Measurements from ENCODE around the gene OTOGL. TPM values are rescaled to one million over a fixed set of nuclear protein-coding genes. Genes with fewer than 3 reads are reported as not detected.

Gene OTOGL
- total RNA-seq, 1 donor from 2014 or later = 0.27 TPM

GRCh38 chr12:80195737-80196136, 96.4 kb downstream of the OTOGL start:
- Mint-ChIP-seq H3K9me3 (no peaks in the 10 kb centered on the region), H3K27ac (no peak overlapping the region), H3K27me3 (peaks cover 4% of the 10 kb centered on the region), H3K4me1 (ENCODE audit: unreplicated experiment) (peaks cover 15% of the 10 kb centered on the region), H3K36me3 (no peaks in the 10 kb centered on the region), H3K4me3 (no peak overlapping the region)
- no peak for DNase-seq (ENCODE audit: extremely low spot score, unreplicated experiment)
- TF ChIP-seq CTCF (conservative IDR thresholded peaks at IDR 0.05) = no peak

GRCh38 chr12:80196419-80196818, 97.1 kb downstream of the OTOGL start:
- no peak overlapping the region for H3K27ac Mint-ChIP-seq
- H3K27me3 Mint-ChIP-seq = peaks cover 6% of the 10 kb centered on the region
- DNase-seq (ENCODE audit: extremely low spot score, unreplicated experiment) = no peak
- no peaks in the 10 kb centered on the region for H3K36me3 Mint-ChIP-seq
- TF ChIP-seq CTCF (conservative IDR thresholded peaks at IDR 0.05) = no peak
- no peaks in the 10 kb centered on the region for H3K9me3 Mint-ChIP-seq
- peaks cover 15% of the 10 kb centered on the region for H3K4me1 Mint-ChIP-seq (ENCODE audit: unreplicated experiment)
- no peak overlapping the region for H3K4me3 Mint-ChIP-seq

GRCh38 chr12:80198782-80199337, 99.5 kb downstream of the OTOGL start:
- Mint-ChIP-seq H3K36me3 (no peaks in the 10 kb centered on the region), H3K27ac (no peak overlapping the region), H3K4me3 (no peak overlapping the region), H3K27me3 (peaks cover 6% of the 10 kb centered on the region), H3K4me1 (ENCODE audit: unreplicated experiment) (peaks cover 12% of the 10 kb centered on the region), H3K9me3 (no peaks in the 10 kb centered on the region)
- TF ChIP-seq CTCF (conservative IDR thresholded peaks at IDR 0.05) = no peak
- no peak for DNase-seq (ENCODE audit: extremely low spot score, unreplicated experiment)

DNA sequence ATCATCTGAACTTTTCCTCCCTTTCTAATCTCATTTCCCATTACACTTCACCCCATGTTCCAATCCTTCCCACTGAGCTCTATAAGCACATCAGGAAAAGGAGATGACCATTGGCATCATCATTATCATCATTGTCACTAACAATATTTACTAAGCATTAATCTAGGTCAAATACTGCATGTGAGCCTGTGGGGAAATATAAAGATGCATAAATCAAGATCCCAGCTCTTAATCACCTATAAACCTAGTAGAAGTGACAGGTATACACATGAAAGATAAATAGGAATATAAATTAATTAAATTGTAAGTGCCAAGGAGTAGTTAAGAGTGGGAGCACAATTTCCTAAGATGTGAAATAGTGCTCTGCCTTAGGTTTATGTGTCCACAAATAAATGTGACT, 100.6 kb downstream of the OTOGL start:
- peaks cover 14% of the 10 kb centered on the region for H3K4me1 Mint-ChIP-seq (ENCODE audit: unreplicated experiment)
- peaks cover 6% of the 10 kb centered on the region for H3K27me3 Mint-ChIP-seq
- no peak for DNase-seq (ENCODE audit: extremely low spot score, unreplicated experiment)
- TF ChIP-seq CTCF (conservative IDR thresholded peaks at IDR 0.05) = no peak
- H3K4me3 Mint-ChIP-seq = no peak overlapping the region
- no peaks in the 10 kb centered on the region for H3K36me3 Mint-ChIP-seq
- H3K9me3 Mint-ChIP-seq = no peaks in the 10 kb centered on the region
- H3K27ac Mint-ChIP-seq = no peak overlapping the region

GRCh38 chr12:80200414-80200813, 101.1 kb downstream of the OTOGL start:
- no peaks in the 10 kb centered on the region for H3K36me3 Mint-ChIP-seq
- H3K27me3 Mint-ChIP-seq = peaks cover 6% of the 10 kb centered on the region
- H3K9me3 Mint-ChIP-seq = no peaks in the 10 kb centered on the region
- peaks cover 9% of the 10 kb centered on the region for H3K4me1 Mint-ChIP-seq (ENCODE audit: unreplicated experiment)
- no peak for DNase-seq (ENCODE audit: extremely low spot score, unreplicated experiment)
- no peak overlapping the region for H3K4me3 Mint-ChIP-seq
- no peak for TF ChIP-seq CTCF (conservative IDR thresholded peaks at IDR 0.05)
- no peak overlapping the region for H3K27ac Mint-ChIP-seq

DNA sequence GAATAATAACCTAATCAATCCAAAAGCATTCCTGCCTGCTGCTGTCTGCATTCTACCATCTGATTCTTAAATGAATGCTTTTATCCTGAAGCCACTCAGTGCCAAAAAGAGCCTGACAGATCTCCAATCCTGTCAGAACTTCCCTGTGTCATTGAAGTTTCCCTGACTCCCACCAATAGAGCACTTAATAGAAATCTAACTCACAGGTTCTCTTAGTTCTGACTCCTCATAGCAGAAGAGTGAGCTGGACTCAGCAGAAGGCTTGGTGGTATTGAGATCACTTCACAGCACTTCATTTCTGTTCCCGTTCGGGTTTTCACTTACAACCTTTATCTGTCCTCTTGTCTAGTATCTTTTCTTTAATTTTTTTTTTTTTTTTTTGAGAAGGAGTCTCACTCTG, 102.6 kb downstream of the OTOGL start:
- peaks cover 9% of the 10 kb centered on the region for H3K4me1 Mint-ChIP-seq (ENCODE audit: unreplicated experiment)
- H3K9me3 Mint-ChIP-seq = no peaks in the 10 kb centered on the region
- H3K36me3 Mint-ChIP-seq = no peaks in the 10 kb centered on the region
- no peak for TF ChIP-seq CTCF (conservative IDR thresholded peaks at IDR 0.05)
- no peak for DNase-seq (ENCODE audit: extremely low spot score, unreplicated experiment)
- H3K27me3 Mint-ChIP-seq = peaks cover 6% of the 10 kb centered on the region
- H3K4me3 Mint-ChIP-seq = no peak overlapping the region
- no peak overlapping the region for H3K27ac Mint-ChIP-seq

Data from type B pancreatic cell (in vitro differentiated cells).